Activated naive CD8-positive, alpha-beta T cell treated with anti-CD3 and anti-CD28 coated beads, Interleukin-2, amount 50 U/mL, for 24 hours (primary cell): Measurements from ENCODE around the gene FHOD3.

Experiments used
- ATAC-seq: fragments of 150-1000 bp; cut with Tn5 transposase; one replicate; pipeline ENCODE4 v1.10.0; 2021
- DNase-seq: peaks from one replicate; pipeline ENCODE4 v3.0.0; 2021
- H3K27ac Mint-ChIP-seq: one replicate; pipeline ENCODE4 v1.8.0; 2021; ENCODE audit warnings: mild to moderate bottlenecking, mixed read lengths
- H3K27me3 Mint-ChIP-seq: one replicate; pipeline ENCODE4 v1.8.0; 2021; ENCODE audit warnings: mixed read lengths
- H3K36me3 Mint-ChIP-seq: one replicate; pipeline ENCODE4 v1.8.0; 2021; ENCODE audit warnings: low read depth, mixed read lengths
- H3K4me1 Mint-ChIP-seq: one replicate; pipeline ENCODE4 v1.8.0; 2021; ENCODE audit warnings: mixed read lengths
- H3K4me3 Mint-ChIP-seq: one replicate; pipeline ENCODE4 v1.8.0; 2021; ENCODE audit warnings: mild to moderate bottlenecking, moderate library complexity, mixed read lengths
- H3K9me3 Mint-ChIP-seq: one replicate; pipeline ENCODE4 v1.8.0; 2021; ENCODE audit warnings: mixed read lengths

FHOD3 gene

GRCh38 chr18:36527051-36527450 lies 229.5 kb downstream of the FHOD3 start:
- H3K9me3 Mint-ChIP-seq: no peaks in the 10 kb centered on the region
- peaks cover 4% of the 10 kb centered on the region for H3K27me3 Mint-ChIP-seq
- H3K4me3 Mint-ChIP-seq: no peak overlapping the region
- no peak overlapping the region for H3K27ac Mint-ChIP-seq
- H3K4me1 Mint-ChIP-seq: no peaks in the 10 kb centered on the region
- DNase-seq (no peak), ATAC-seq (no peak)
- no peaks in the 10 kb centered on the region for H3K36me3 Mint-ChIP-seq

GRCh38 chr18:36527740-36528455 lies 230.4 kb downstream of the FHOD3 start:
- Mint-ChIP-seq H3K4me3 (no peak overlapping the region), H3K36me3 (no peaks in the 10 kb centered on the region), H3K9me3 (no peaks in the 10 kb centered on the region), H3K4me1 (no peaks in the 10 kb centered on the region), H3K27me3 (peaks cover 5% of the 10 kb centered on the region), H3K27ac (no peak overlapping the region)
- DNase-seq (no peak), ATAC-seq (no peak)

DNA sequence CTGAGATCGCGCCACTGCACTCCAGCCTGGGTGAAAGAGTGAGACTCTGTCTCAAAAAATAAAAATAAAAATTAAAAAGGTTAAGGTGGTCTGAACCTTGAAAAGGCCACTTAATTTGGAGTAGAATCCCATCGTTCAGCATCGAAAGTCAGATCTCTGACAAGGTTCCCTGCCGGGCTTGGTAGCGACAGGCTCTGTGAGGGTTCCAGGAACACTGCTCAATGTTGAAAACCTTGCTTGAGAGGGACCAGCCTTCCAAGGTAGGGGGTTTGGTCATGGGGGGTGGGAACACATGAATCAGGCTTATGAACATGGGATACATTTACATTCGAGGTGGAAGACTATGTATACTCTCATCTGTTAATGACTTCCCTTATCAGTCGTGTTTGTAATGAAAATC lies 232.2 kb downstream of the FHOD3 start:
- Mint-ChIP-seq H3K4me3 (no peak overlapping the region), H3K9me3 (no peaks in the 10 kb centered on the region), H3K4me1 (no peaks in the 10 kb centered on the region), H3K27me3 (peaks cover 5% of the 10 kb centered on the region), H3K36me3 (no peaks in the 10 kb centered on the region), H3K27ac (no peak overlapping the region)
- no peak for ATAC-seq
- DNase-seq: no peak

DNA sequence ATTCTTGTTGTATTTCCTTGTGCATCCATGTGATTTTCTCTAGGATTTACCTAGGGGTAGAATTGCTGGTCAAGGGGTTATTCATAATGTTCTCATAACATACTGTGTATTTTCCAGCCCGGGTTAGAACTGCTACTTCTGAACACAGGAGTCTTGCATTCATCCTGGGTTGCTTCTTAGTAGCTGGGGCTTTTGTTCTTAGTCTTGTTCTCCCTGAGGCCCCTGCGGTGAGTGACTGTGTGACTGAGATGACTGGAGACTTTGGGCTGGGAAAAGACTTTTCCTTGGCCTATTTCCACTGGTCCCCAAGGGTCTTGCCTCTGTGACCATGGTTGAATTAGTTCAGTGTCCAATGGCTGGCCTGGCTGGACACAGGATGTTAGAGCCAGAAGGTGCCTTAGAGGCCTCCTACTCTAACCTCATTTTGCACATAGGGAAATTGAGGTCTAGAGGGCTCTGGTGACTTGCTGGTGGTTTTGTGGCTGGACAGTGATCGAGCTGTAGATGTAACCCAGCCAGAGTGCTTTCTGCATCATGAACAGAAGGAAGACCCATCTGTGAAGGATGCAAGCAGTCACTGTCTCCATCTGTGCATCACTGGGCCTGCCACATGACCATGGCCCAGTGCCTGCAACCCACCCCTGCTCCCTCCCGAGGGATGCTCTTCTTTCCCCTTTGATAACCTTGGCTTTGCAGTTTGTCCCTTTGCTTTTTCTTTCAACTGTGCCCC lies 233.3 kb downstream of the FHOD3 start:
- no peak for ATAC-seq
- Mint-ChIP-seq H3K4me1 (no peaks in the 10 kb centered on the region), H3K9me3 (no peaks in the 10 kb centered on the region), H3K4me3 (no peak overlapping the region), H3K36me3 (no peaks in the 10 kb centered on the region), H3K27me3 (peaks cover 7% of the 10 kb centered on the region), H3K27ac (no peak overlapping the region)
- DNase-seq: no peak

DNA sequence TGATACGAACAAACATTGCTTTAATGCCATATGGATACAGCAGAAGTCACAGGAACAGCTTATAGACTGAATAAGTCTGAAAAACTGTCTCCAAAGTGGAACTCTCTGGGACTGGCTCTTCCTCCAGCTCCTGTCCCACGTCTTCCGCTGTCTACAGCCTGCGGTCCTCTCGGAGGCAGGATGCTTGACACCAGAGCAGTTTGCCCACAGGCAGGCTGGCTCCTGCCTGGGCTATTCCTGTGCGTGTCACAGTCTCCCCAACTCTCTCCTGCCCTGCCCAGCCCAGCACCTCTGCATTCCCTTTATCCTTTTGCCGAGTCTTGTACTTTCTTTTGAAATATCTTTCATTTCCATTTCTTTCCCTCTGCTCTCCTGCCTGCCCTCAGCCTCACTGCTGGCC lies 234.1 kb downstream of the FHOD3 start:
- Mint-ChIP-seq H3K27me3 (peaks cover 7% of the 10 kb centered on the region), H3K27ac (no peak overlapping the region), H3K9me3 (no peaks in the 10 kb centered on the region), H3K4me3 (no peak overlapping the region), H3K36me3 (no peaks in the 10 kb centered on the region), H3K4me1 (no peaks in the 10 kb centered on the region)
- DNase-seq: no peak
- no peak for ATAC-seq

- ATAC-seq: no peak
- H3K27ac Mint-ChIP-seq: no peak overlapping the region
- H3K36me3 Mint-ChIP-seq: no peaks in the 10 kb centered on the region
- H3K4me3 Mint-ChIP-seq: no peak overlapping the region
- no peak for DNase-seq
- H3K27me3 Mint-ChIP-seq: peaks cover 7% of the 10 kb centered on the region
- H3K4me1 Mint-ChIP-seq: no peaks in the 10 kb centered on the region
- H3K9me3 Mint-ChIP-seq: no peaks in the 10 kb centered on the region
Observed at GRCh38 chr18:36532394-36532793, 234.9 kb downstream of the FHOD3 start.

GRCh38 chr18:36532815-36533214 lies 235.3 kb downstream of the FHOD3 start:
- Mint-ChIP-seq H3K36me3 (no peaks in the 10 kb centered on the region), H3K9me3 (no peaks in the 10 kb centered on the region), H3K4me1 (no peaks in the 10 kb centered on the region), H3K4me3 (no peak overlapping the region), H3K27me3 (peaks cover 8% of the 10 kb centered on the region), H3K27ac (no peak overlapping the region)
- no peak for ATAC-seq
- DNase-seq: no peak

GRCh38 chr18:36533446-36534153 lies 236.1 kb downstream of the FHOD3 start:
- Mint-ChIP-seq H3K27me3 (peaks cover 8% of the 10 kb centered on the region), H3K27ac (no peak overlapping the region), H3K4me1 (no peaks in the 10 kb centered on the region), H3K9me3 (no peaks in the 10 kb centered on the region), H3K4me3 (no peak overlapping the region), H3K36me3 (no peaks in the 10 kb centered on the region)
- ATAC-seq (no peak), DNase-seq (no peak)

GRCh38 chr18:36534154-36534688 lies 236.7 kb downstream of the FHOD3 start:
- ATAC-seq (no peak), DNase-seq (no peak)
- peaks cover 8% of the 10 kb centered on the region for H3K27me3 Mint-ChIP-seq
- no peaks in the 10 kb centered on the region for H3K9me3 Mint-ChIP-seq
- H3K4me1 Mint-ChIP-seq: no peaks in the 10 kb centered on the region
- no peak overlapping the region for H3K27ac Mint-ChIP-seq
- H3K4me3 Mint-ChIP-seq: no peak overlapping the region
- no peaks in the 10 kb centered on the region for H3K36me3 Mint-ChIP-seq

- peaks cover 8% of the 10 kb centered on the region for H3K27me3 Mint-ChIP-seq
- H3K9me3 Mint-ChIP-seq: no peaks in the 10 kb centered on the region
- no peak for DNase-seq
- no peaks in the 10 kb centered on the region for H3K36me3 Mint-ChIP-seq
- H3K27ac Mint-ChIP-seq: no peak overlapping the region
- H3K4me3 Mint-ChIP-seq: no peak overlapping the region
- ATAC-seq: no peak
- no peaks in the 10 kb centered on the region for H3K4me1 Mint-ChIP-seq
Observed at GRCh38 chr18:36535202-36535935, 237.9 kb downstream of the FHOD3 start.

DNA sequence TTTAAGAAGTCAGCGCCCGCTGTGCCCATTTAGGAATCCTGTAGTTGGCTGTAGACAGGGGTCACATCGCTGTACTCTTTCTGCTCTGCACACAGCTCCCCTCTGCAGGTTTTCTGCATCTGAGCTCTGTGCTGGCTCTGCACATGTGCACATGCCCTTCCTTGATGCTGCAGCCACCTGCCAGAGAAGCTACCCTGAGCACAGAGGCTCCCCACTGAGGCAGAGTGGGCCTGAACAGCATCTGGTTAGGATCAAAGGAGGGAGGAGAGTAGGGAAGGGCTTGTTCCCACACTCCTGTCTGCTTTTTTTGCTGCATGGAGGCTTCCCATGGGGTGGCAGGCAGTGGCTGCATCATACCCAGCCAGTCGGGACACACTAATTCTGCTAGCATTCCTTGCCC lies 238.9 kb downstream of the FHOD3 start:
- no peak overlapping the region for H3K4me3 Mint-ChIP-seq
- H3K4me1 Mint-ChIP-seq: no peaks in the 10 kb centered on the region
- no peak for DNase-seq
- no peak overlapping the region for H3K27ac Mint-ChIP-seq
- peaks cover 8% of the 10 kb centered on the region for H3K27me3 Mint-ChIP-seq
- no peak for ATAC-seq
- H3K36me3 Mint-ChIP-seq: no peaks in the 10 kb centered on the region
- H3K9me3 Mint-ChIP-seq: no peaks in the 10 kb centered on the region

GRCh38 chr18:36537289-36537688 lies 239.8 kb downstream of the FHOD3 start:
- Mint-ChIP-seq H3K36me3 (no peaks in the 10 kb centered on the region), H3K4me3 (no peak overlapping the region), H3K9me3 (no peaks in the 10 kb centered on the region), H3K4me1 (no peaks in the 10 kb centered on the region), H3K27ac (no peak overlapping the region), H3K27me3 (peaks cover 3% of the 10 kb centered on the region)
- no peak for DNase-seq
- no peak for ATAC-seq

- Mint-ChIP-seq H3K27ac (no peak overlapping the region), H3K4me1 (no peaks in the 10 kb centered on the region), H3K27me3 (peaks cover 3% of the 10 kb centered on the region), H3K4me3 (no peak overlapping the region), H3K36me3 (no peaks in the 10 kb centered on the region), H3K9me3 (no peaks in the 10 kb centered on the region)
- ATAC-seq: no peak
- DNase-seq: no peak
Observed at GRCh38 chr18:36539674-36540231, 242.2 kb downstream of the FHOD3 start.

GRCh38 chr18:36543030-36543429 lies 245.5 kb downstream of the FHOD3 start:
- Mint-ChIP-seq H3K27me3 (no peaks in the 10 kb centered on the region), H3K4me1 (no peaks in the 10 kb centered on the region), H3K27ac (no peak overlapping the region), H3K4me3 (no peak overlapping the region), H3K9me3 (no peaks in the 10 kb centered on the region), H3K36me3 (no peaks in the 10 kb centered on the region)
- DNase-seq: no peak
- ATAC-seq: no peak
